ENCODE data around the gene BBS9. TPM values are rescaled to one million over a fixed set of nuclear protein-coding genes. Genes with fewer than 3 reads are reported as not detected.

The BBS9 gene
- total RNA-seq, 4 donors from 2014 or later, result 11.2 to 34.5 (median 20.4) TPM

DNA sequence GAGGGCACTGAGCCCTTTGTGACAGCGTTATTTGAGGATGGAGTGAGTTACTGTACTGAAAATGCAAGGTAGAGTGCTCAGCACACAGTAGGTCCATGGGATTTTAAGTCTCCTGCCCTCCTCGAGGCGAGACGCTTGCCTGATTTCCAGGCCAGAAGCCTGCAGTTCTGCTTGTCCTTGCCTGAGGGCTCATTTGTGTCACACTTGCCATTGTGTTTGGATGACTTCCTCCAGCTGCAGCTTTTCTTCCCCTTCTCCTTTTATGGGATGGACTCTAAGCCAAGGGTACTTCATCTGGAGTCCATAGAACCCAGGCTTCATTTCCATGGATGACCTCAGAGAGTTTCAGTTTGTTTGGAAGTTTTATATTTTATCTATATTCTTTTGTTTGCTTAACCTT lies 471.7 kb downstream of the BBS9 start:
- Histone ChIP-seq H3K27ac (no peak overlapping the region), H3K4me1 (peaks cover 0 to 7% (median 0%) of the 10 kb centered on the region in 3 donors), H3K36me3 (peaks cover 0 to 5% of the 10 kb centered on the region in 2 donors), H3K9me3 (no peaks in the 10 kb centered on the region), H3K27me3 (no peaks in the 10 kb centered on the region), H3K4me3 (no peak overlapping the region)
- TF ChIP-seq, protein P1, sequence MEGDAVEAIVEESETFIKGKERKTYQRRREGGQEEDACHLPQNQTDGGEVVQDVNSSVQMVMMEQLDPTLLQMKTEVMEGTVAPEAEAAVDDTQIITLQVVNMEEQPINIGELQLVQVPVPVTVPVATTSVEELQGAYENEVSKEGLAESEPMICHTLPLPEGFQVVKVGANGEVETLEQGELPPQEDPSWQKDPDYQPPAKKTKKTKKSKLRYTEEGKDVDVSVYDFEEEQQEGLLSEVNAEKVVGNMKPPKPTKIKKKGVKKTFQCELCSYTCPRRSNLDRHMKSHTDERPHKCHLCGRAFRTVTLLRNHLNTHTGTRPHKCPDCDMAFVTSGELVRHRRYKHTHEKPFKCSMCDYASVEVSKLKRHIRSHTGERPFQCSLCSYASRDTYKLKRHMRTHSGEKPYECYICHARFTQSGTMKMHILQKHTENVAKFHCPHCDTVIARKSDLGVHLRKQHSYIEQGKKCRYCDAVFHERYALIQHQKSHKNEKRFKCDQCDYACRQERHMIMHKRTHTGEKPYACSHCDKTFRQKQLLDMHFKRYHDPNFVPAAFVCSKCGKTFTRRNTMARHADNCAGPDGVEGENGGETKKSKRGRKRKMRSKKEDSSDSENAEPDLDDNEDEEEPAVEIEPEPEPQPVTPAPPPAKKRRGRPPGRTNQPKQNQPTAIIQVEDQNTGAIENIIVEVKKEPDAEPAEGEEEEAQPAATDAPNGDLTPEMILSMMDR (IDR thresholded peaks at IDR 0.05), result no peak
- TF ChIP-seq POLR2AphosphoS5 (IDR thresholded peaks at IDR 0.05) (no peak), EP300 (IDR thresholded peaks at IDR 0.05) (no peak), POLR2A (IDR thresholded peaks at IDR 0.05) (no peak)
- no peak for ATAC-seq
- 80 to 90% methylated on average over 2 to 4 of the region's 4 CpGs for WGBS, 2 donors (ENCODE audit: low coverage in 1 of 2)

DNA sequence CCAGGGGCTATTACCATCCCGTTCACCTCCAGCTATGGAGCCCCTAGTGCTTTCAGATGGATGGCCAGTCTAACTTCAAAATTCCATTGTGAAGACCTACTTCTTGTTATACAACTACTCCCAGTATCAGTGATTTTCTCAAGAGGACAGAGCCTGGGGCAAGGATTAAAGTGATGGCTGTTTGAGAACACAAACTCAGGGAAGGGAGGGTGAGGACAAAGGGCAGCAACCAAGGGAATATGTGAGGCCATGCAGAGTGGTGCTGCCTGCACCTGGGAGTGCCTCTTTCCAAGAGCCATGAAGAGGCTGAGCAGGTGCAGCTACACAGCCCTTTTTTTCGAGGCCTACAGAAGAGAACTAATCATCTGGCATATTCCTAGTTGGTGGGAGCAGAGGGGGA lies 472.5 kb downstream of the BBS9 start:
- no peaks in the 10 kb centered on the region for H3K9me3 ChIP-seq
- TF ChIP-seq POLR2AphosphoS5 (IDR thresholded peaks at IDR 0.05), result no peak
- TF ChIP-seq, protein P1 (IDR thresholded peaks at IDR 0.05), result no peak
- no peak for TF ChIP-seq EP300 (IDR thresholded peaks at IDR 0.05)
- no peak for TF ChIP-seq POLR2A (IDR thresholded peaks at IDR 0.05)
- no peaks in the 10 kb centered on the region for H3K27me3 ChIP-seq

DNA sequence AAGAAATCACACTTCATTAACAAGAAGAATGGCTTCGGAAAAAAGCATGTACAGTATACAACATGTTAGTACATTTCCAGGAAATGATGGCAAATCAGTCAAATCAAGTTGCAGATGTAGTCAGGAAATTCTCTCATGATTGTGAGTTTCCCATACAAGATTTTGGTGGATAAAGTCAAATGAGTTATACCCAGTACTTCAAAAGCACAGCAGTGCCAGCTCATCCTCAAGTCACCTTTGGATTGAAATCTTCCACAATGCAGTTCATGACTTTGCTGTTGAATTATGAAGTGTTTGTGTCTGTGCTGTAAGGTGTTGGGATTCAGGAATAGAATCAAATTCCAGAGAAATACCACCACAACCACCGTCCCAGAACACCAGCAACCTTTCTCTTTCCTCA lies 474.7 kb downstream of the BBS9 start:
- no peaks in the 10 kb centered on the region for H3K27me3 ChIP-seq
- no peak overlapping the region for H3K27ac ChIP-seq
- 55 to 80% methylated on average over 2 of the region's 2 CpGs for WGBS, 2 donors (ENCODE audit: low coverage in 1 of 2)
- H3K4me1 ChIP-seq, result peaks cover 0 to 7% (median 0%) of the 10 kb centered on the region in 3 donors
- no peak for TF ChIP-seq POLR2A (IDR thresholded peaks at IDR 0.05)
- TF ChIP-seq, protein P1 (IDR thresholded peaks at IDR 0.05), result no peak
- no peak for TF ChIP-seq EP300 (IDR thresholded peaks at IDR 0.05)
- no peak for TF ChIP-seq POLR2AphosphoS5 (IDR thresholded peaks at IDR 0.05)
- peaks cover 0 to 11% of the 10 kb centered on the region in 2 donors for H3K36me3 ChIP-seq
- H3K9me3 ChIP-seq, result no peaks in the 10 kb centered on the region
- no peak overlapping the region for H3K4me3 ChIP-seq
- no peak for ATAC-seq

More for the DNA sequence above, 472.5 kb downstream of the BBS9 start:
- Histone ChIP-seq H3K27ac (no peak overlapping the region), H3K4me3 (no peak overlapping the region), H3K4me1 (peaks cover 0 to 7% (median 0%) of the 10 kb centered on the region in 3 donors), H3K36me3 (peaks cover 0 to 11% of the 10 kb centered on the region in 2 donors)
- 100% methylated on average over 1 of the region's 2 CpGs; no CpG with 5 or more reads in 1 of the 2 donors for WGBS, 2 donors (ENCODE audit: low coverage in 1 of 2)
- ATAC-seq, result no peak

DNA sequence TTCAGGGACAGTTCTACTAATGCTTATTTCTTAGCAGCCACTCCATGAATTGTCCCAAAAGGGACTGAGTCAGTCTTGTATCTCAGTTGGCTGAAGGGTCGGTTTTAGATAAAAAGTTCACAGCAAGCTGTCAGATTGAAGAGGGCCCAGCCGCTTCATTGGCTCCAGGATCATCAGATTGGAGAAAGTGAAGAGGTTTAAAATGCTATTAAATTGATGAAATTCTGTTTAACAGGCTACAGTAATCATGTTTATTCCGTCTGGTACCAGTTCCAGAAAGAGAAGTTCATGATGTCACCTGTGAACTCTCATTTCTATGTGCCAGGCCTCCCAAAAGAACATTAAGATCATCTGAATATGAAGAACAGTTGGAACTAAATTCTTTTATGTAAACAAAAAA lies 481.6 kb downstream of the BBS9 start:
- ATAC-seq, result no peak
- Histone ChIP-seq H3K36me3 (peaks cover 0 to 6% of the 10 kb centered on the region in 2 donors), H3K27me3 (no peaks in the 10 kb centered on the region), H3K9me3 (no peaks in the 10 kb centered on the region), H3K4me1 (no peaks in the 10 kb centered on the region), H3K4me3 (no peak overlapping the region), H3K27ac (no peak overlapping the region)
- WGBS, 2 donors (ENCODE audit: low coverage in 1 of 2), result 97% methylated on average over 3 of the region's 3 CpGs
- TF ChIP-seq POLR2A (IDR thresholded peaks at IDR 0.05) (no peak), EP300 (IDR thresholded peaks at IDR 0.05) (no peak), POLR2AphosphoS5 (IDR thresholded peaks at IDR 0.05) (no peak)
- TF ChIP-seq, protein P1 (IDR thresholded peaks at IDR 0.05), result no peak

DNA sequence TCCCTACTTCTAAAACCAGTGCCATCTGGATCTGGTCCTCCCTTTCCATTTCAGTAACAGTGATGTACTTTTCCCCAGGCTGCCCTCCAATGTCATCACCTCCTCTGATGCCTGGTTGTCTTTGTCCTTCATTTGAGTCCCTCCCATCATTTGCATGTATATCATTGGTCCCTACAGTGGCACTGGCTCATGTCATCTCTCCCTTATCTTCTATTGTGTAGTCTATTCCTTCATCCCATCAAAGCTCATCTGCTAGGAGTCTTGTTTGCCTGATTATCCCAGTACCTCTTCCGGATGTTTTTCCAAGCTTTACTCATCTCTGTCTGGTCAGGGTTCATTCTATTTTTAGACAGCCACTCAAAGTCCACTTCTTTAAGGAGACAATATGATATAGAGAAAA lies 483.1 kb downstream of the BBS9 start:
- Histone ChIP-seq H3K9me3 (no peaks in the 10 kb centered on the region), H3K27ac (no peak overlapping the region), H3K36me3 (no peaks in the 10 kb centered on the region), H3K27me3 (no peaks in the 10 kb centered on the region), H3K4me3 (no peak overlapping the region), H3K4me1 (no peaks in the 10 kb centered on the region)
- WGBS, 2 donors (ENCODE audit: low coverage in 1 of 2), result 63 to 93% methylated on average over 1 of the region's 1 CpG
- TF ChIP-seq POLR2A (IDR thresholded peaks at IDR 0.05) (no peak), EP300 (IDR thresholded peaks at IDR 0.05) (no peak), POLR2AphosphoS5 (IDR thresholded peaks at IDR 0.05) (no peak)
- TF ChIP-seq, protein P1 (IDR thresholded peaks at IDR 0.05), result no peak
- ATAC-seq, result no peak

All from gastroesophageal sphincter (tissue), 4 donors.